HG03139 (cell line): ENCODE measurements around the gene C1QB.
"Not testable (repeated sequence)": the region's sequence is repeated elsewhere in the genome, so short reads cannot be mapped to it uniquely, and the experiment has no call there.

Source experiments
- ATAC-seq: cut with Tn5 transposase; IDR thresholded peaks from one replicate; pipeline ENCODE4 v1.9.1; 2021; ENCODE audit not compliant: unreplicated experiment

The C1QB gene

DNA sequence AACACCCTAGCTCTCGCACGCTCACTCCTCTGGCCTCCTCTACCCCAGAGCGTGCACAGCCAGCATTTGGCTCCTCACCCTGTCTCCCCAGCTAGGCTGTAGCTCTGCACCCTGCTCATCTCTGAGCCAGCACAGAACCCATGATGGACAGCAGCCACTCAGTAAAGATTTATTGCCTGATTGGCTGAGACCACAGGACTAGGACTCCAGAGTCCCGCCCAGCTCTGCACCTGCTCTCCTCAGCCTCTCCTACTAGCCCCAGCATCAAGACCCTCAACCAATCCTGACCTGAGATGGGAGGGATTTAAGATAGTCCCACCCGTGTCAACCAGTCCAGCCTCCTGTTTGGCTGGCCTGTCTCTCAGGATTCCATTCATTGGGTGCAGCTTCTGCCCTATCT is 9.3 kb downstream of the C1QB start:
- no peak for ATAC-seq

DNA sequence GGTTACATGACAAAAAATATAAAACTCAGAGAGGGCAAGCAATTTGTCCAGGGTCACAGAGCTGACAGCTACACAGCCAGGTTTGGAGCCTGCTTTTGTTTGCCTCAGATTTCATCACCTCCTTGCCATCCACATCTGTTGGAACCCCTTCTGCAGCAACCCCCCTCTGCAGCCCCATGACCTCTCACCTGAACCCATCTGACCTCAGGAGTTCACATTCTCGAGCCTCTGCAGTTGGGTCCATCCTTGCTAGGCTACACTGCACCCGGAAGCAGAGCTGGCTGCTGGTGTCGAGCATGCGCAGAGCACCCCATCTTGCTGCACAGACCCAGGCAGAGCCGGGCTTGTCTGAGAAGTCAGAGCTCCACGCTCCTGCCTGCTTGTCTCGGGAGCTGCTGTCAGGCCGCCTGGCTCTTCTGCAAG is 10.0 kb downstream of the C1QB start:
- ATAC-seq, result no peak

DNA sequence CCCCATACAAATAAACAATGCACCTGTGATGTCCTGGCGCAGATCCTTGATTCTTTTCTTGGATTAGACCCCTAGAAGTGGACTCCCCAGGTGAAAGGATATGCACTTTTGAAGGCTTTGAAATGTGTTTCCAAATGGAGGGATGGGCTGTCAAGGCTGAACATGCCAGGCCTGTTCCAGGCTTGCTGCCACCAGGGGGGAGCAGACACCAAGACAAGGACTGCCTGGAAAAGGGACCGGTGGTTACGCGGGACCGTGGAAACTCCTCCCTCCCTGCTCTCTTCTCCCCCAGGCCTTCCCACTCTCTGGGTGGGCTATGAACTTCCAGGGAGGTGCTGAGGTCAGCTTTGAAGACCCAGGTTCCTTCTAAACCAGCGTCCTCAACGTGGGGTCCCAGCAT is 12.7 kb downstream of the C1QB start:
- no peak for ATAC-seq

DNA sequence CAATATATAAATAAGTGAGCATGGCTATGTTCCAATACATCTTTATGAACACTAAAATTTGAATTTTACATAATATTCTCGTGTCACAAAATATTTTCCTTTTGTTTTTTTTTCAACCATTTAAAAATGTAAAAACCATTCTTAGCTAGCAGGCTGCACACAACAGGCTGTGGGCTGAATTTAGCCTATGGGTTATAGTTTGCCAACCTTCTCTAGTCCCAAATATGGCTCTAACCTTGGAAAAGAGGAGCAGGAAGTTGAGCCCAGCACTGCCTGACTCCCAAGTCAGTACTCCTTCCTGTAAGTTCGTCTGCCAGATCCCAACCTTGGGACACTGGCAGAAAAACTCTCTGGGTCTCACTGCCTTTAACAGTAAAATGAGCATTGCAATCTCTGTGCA is 13.4 kb downstream of the C1QB start:
- ATAC-seq, result no peak

DNA sequence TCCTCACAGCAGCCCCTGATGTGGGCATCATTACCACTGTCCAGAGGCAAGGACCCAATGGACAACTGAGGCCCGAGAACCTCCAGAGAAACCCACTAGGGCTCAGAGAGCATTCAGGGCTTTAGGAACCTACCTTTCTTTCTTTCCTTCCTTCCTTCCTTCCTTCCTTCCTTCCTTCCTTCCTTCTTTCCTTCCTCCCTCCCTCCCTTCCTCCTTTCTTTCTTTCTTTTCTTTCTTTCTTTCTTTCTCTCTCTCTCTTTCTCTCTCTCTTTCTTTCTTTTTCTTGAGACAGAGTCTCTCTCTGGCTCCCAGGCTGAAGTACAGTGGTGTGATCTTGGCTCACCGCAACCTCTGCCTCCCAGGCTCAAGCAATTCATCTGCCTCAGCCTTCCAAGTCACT is 15.8 kb downstream of the C1QB start:
- ATAC-seq, result not testable (repeated sequence)

DNA sequence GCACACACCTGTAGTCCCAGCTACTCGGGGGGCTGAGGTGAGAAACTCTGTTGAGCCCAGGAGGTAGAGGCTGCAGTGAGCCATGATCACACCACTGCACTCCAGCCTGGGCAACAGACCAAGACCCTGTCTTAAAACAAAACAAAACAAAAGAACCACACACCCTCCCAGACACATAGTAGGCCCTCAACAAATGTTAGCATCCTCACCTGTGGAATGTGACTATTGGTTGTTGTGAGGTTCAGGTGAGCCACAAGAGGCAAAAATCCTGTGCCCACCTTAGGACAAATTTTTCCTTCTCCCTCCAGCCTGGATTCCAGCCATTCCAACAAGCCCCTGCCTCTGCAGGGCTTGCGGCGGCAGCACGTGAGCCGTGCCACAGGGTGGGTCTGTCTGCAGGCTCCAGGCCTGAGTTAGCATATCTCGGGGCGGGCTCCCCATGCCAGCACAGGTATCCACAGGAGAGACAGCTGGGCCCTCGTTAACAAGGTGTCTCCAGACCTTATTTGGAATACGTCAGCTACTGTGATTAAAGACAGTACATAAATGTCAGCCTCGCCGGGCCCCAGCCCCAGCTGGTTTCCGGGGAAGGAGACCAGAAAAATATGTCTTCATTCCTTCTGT is 17.4 kb downstream of the C1QB start:
- no peak for ATAC-seq

DNA sequence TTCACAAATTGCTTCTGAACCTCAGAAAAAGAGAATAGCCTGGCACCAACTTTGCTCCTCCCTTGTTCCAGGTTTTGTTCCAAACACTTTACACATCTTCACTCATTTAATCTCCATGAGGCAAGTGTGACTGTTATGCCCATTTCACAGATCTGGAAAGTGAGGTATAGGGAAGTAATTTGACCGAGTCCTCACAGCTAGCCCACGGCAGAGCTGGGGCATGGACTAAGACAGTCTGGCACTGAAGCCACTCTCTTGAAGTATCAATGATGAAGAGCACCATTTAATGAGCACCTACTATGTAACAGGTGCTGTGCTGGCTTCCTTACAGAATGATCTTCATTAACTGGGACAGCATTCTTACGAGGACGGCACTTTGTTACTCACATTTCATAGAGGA is 19.0 kb downstream of the C1QB start:
- ATAC-seq, result no peak

DNA sequence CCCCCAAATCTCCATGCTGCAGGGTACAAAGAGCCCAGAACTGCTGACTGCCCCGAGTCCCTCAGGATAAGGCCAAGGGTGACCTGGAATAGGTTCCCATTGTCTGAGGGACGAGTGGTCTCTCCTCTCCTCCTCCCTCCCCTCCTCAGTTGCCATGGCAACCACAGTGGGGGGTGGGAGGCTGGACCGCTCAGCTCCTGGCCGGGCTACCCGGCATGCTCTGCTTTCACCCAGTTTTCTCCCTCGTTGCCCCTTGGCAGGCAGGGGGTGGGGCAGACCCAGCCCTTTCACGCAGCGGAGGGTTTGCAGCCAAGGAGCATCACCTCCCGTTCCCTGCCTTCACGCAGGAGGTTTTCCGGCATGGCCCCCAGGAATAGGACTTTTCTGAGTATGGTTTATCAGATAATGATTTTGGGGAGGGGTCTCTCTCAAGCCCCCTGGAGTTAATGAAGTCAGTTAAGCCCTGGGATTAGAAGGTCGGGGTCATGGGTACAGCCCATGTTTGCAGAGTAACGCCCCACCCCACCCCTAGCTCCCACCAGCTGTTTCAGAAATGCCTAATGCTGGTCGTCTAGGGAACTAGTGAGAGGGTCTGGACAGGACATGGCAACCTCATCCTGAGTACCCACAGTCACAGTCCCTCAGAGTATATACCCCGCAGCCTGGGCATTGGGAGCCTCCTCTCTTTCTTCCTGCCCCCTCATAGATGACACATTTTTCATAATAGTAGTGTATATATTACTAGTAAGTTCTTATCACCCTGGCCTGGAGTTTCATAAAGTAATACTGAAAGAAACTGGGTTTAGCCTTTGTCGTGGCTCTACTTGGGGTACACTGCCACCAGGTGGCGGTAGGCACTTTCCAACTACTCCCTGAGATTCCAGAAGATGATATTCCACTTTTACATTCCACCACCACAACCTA is 20.7 kb downstream of the C1QB start:
- no peak for ATAC-seq

DNA sequence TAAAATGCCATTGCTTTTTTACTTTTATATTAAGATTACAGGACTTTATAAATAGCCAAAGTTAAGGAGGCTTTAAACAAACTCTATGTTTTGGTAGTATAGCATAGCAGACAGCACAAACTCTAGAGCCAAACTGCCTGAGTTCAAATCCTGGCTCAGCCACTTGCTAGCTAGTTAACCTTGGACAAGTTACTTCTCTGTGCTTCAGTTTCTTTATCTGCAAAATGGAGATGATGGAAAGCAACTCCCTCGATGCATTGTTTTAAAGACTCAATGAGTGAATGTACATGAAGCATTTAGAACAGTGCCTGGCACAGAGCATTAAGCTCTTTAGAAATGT is 21.3 kb downstream of the C1QB start:
- ATAC-seq, result no peak

DNA sequence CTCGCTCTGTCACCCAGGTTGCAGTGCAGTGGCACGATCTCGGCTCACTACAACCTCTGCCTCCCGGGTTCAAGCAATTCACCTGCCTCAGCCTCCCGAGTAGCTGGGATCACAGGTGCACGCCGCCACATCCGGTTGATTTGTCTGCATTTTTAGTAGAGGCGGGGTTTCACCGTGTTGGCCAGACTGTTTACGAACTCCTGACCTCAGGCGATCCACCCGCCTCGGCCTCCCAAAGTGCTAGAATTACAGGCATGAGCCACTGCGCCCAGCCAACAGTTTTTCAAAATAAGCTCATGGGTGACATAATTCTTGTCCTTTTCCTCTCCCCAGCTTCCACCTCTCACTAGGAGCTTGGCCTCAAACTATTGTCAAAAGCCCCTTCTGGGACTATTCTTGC is 23.1 kb downstream of the C1QB start:
- ATAC-seq, result not testable (repeated sequence)

DNA sequence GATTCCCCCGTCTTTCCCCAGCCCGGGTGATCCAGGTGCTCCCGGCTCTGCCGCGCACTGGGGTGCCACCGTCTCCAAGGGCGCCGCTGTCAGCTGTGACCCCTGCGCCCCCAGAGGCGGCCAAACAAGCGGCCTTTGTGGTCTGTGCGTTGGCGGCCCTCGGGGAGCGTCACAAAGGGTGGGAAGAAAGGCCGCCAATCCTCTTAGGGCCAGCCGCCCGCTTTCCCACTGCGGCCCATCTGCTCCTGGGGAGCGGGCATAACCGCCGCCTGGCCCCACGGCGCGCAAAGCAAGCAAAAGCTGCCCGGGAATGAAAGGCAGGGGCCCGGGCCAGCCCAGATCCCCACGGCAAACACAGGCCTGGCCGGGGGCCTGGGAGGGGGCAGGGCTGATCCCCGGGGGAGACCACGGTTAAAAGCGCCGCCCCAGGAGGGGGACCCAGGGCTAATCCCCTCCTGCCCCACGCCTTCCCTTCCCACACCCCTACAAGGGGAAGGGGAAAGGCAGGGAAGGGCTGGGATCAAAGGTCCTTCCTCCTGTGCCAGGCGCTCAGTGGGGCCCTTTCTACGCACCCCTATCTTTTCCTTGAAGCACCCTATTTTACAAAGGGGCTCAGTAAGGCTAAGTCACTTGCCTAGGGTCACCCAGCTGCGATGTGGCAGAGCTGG is 24.0 kb downstream of the C1QB start:
- ATAC-seq, result no peak

DNA sequence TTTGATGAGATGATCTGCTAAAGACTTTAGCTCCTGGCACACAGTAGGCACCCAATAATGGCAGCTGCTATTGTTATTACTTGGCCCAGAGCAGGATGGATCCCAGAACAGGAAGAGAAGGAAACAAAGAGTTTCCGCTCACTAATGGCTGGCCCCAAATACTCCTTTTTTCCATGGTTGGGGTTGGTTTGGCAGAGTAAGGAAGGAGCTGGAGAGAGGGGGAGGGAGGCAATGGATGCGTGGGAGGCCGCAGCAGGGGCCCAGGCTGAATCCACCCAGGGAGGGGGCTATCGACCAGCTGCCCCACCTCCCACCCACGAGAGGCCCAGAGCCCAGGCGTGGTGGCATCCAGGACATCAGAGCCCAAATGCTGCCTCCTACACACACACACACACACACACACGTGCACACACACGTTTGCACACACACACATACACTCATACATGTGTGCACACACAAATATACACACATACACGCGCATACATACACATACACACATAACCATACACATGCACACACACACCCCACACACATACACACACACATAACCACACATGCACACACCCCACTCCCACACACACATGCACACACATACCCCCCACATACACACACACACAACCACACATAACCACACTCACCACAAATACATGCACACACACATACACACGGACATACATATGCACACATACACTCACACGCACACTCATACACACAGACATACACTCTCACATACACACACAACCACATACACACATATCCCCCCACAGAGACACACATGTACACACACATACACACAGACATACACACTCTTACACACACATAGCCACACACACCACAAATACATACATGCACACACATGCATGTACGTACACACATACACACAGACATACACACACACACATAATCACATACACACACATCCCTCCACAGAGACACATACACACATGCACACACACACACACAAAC is 25.2 kb downstream of the C1QB start:
- ATAC-seq, result no peak

DNA sequence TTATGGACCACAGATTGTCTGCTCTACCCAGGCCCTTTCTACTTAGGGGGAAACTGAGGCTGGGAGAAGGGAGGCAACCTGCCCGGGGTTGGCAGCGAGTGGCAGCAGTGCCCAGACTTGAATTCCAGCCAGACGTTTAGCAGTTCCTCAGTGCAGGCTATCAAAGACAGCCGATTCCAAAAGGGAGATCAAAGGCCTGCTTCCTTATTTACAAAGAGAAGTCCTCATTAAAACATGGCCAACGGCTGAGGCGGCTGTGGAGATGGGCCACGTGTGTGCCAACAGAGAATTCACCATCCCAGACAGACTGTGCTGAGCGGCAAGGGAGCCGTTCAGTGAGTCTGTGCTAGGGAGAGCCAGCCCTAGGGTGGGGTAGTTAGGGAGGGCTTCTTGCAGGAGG is 27.7 kb downstream of the C1QB start:
- no peak for ATAC-seq

DNA sequence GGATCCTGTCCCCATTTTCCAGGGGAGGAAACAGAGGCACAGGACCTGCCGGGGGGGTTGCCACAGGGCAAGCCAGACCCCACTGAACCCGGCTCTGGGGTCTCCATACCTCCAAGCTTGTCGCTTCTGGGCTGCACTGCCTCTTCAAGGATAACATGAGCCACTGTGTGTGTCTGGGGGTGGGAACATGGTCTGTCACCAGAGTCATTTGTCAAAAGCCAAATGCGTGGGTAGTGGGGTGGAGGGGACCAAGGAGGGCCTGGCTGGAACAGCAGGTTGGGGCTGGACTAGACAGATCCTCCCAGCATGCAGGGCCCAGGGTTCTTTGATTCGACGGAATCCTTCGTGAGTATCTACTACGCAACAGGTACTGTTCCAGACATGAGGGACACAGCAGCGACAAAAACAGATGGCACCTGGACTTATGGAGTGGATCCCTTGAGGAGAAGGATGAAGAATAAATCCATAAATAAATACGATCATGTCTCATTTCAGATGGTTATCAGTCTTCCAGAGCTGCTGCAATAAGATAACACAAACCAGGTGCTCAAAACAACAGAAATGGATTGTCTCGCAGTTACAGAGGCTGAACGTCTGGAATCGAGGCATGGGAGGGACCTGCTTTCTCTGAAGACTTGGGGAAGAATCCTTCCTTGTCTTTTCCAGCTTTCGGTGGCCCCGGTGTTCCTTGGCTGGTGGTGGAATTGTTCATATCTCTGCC is 28.7 kb downstream of the C1QB start:
- ATAC-seq, result no peak

DNA sequence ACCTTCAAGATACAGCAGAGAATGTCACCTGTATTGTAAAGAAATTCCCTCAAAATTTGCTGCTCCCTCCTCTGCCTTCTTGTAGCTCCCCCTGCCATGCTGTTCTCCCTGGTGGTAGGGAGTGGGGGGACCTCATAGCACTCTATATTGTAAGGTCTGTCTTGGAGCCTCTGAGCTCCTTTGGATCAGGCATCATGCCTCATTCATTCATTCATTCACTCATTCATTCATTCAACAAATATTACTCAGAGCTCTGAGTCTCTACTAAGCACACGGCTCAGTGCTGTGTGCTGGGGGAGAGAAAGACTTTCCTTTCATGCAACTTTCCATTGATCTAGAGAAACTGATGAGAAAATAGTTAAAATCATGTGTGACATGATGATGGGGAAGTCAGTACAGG is 30.5 kb downstream of the C1QB start:
- no peak for ATAC-seq

DNA sequence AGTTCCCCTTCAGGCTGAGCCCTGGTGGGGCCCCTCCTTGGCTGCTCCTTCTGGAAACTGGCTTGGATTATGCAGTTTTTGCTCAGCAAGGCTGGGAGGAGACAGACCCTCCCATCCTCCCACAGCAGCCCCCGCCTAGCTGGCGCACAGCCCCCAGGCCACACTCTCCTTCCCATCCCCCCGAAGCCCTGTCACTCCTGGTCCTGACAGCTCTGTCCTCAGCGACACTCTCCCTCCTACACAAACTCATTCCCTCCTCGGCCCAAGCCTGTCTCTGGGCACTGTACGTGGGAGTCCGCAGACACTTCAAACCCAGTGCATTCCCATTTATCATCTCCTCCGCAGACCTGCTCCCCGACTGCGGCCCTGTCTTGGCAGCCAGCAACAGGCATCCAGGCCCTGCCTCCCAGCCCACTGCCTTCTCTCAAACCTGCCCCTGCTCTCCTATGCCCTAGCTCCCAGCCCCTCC is 32.6 kb downstream of the C1QB start:
- ATAC-seq, result no peak

DNA sequence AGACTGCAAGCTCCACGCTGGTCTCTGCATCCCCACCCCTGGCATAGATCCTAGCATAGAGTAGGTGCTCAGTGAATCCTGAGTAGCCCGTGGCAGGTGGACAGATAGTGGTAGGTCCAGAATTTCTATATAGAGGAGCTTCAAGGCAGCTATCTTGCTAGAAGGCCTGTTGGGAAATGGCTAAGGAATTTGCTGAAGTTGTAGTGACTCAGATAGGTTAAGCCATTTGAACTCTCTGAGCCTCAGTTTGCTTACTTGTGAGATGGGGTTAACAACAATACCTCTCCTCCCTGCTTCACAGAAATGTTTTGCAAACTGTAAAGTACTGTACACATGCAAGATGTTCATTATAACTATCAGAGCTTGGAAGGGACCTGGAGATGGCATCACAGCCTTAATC is 34.2 kb downstream of the C1QB start:
- ATAC-seq, result no peak

DNA sequence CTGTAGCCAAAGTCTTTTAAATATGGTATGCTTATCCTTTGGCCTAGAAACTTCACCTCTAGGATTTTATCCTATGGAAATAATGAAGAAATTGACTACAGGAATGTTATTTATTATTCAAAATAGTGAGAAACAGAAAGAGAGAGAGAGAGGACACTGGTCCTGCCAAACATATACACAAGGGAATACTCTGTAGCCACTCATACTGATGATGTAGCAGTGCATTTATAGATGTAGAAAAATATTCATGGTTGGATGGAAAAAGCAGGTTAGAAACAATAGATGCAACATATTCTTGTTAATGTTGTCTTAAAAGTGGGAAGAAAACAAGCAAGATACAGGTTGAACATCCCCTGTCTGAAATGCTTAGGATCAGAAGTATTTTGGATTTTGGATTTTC is 35.4 kb downstream of the C1QB start:
- ATAC-seq, result no peak

DNA sequence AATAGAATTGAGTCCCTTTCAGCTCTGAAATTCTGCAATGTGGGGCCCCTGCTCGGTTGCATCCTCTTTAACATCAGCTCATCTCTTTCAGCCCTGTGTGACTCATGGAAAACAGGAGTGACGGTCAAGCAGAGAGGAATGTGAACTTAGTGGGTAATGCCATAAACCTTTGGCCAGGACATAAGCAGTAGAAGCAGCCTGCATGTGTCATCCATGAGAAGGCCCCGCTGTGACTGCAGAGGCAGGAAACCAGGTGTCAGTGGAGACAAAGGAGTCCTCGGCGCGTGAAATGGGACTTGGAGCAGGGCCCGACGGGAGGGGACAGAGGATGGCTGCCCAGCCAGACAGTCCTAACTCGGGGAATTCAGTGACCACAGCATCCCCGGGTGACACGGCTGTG is 36.5 kb downstream of the C1QB start:
- ATAC-seq, result no peak

DNA sequence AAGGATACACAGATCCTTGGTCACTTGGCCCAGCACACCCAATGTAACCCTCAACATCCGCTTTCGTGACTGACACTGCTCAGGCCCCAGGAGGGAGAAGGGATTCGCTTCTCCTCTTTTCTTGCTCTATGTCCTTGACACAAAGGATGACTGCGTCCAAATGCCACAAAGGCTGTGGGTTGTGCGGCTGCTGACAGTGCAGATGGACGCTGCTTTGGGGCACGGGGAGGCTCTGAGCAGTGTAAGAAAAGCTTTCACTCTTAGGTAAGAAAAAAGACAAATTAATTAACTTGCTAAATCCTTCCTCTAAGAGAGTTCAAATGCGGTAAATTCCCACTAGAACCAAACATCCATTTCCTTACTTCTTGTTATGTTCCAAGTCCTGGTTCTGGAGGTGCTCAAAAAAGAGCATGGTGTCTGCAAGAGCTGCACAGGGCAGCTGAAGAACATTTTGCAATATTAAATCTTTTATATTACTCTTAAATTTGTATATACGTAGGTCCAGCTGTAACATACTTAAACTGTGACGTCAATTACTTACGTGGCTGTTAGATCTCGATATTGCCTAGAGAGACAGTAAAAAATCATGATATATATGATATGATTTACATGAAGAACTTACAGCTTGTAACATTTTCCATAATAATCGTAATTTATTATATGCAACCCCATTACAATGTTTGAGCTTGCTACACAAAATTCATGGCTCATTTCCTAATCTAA is 38.2 kb downstream of the C1QB start:
- no peak for ATAC-seq
